SK-N-MC (cell line): ENCODE data around the gene EPB41L3.

Experiments
- EZH2 ChIP-seq: fragments of 200-600 bp; sonication (generic); IDR thresholded peaks from one replicate; pipeline ENCODE4 v1.6.1; 2017; ENCODE audit warnings: antibody characterized with exemption
- FOXP2 ChIP-seq: optimal IDR thresholded peaks from 2 replicates; pipeline ENCODE3; 2011; ENCODE audit warnings: mild to moderate bottlenecking, moderate library complexity; ENCODE audit not compliant: insufficient read depth; ENCODE audit errors: extremely low read length, control extremely low read depth
- POLR2AphosphoS5 ChIP-seq: IDR thresholded peaks from 2 replicates; pipeline ENCODE4 v1.6.1; 2012; ENCODE audit warnings: mild to moderate bottlenecking, low read depth, low read length, borderline replicate concordance

DNA sequence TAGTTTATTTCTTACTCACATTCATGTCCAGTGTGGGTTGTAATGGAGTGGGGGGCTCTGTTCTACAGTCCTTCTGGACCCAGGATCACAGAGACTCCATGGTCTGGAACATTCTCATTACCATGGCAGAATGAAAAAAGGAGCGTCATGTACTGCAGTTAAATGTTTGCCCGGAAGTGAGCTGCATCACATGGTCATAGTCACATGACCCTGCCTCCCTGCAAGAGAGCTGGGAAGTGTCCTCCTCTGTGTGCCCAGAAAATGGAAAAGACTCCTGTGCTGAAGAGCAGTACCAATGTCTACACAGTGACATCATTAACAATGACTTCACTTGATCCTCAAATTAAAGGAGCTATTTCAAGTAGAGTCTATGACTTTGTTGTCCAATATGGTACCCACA, 174.3 kb downstream of the EPB41L3 start:
- TF ChIP-seq EZH2 = no peak
- TF ChIP-seq POLR2AphosphoS5 = no peak
- no peak for TF ChIP-seq FOXP2
